Lower leg skin (tissue), 3 donors: Measurements from ENCODE around the gene PLPPR1.

ENCODE experiments used
- CTCF ChIP-seq, 3 donors: fragments of 450-650 bp; IDR thresholded peaks; one replicate each; pipeline ENCODE4 v1.5.1; 2016; ENCODE audit warnings: antibody characterized with exemption in 3 of 3, mild to moderate bottlenecking in 3 of 3, moderate library complexity in 2 of 3
- POLR2A ChIP-seq, 2 donors: fragments of 450-650 bp; IDR thresholded peaks; one replicate each; pipeline ENCODE4 v1.6.1; 2016 to 2017; ENCODE audit warnings: antibody characterized with exemption in 2 of 2, mild to moderate bottlenecking in 1 of 2, moderate library complexity in 1 of 2

GRCh38 chr9:101209670-101210069 is 181.1 kb downstream of the PLPPR1 start:
- no peak for TF ChIP-seq CTCF (IDR thresholded peaks at IDR 0.05)
- TF ChIP-seq POLR2A (IDR thresholded peaks at IDR 0.05) = no peak
